HepG2 (cell line): ENCODE data around the gene CASKIN1. TPM values are rescaled to one million over a fixed set of nuclear protein-coding genes. Genes with fewer than 3 reads are reported as not detected.

Experiments used
- CENPX ChIP-seq: sonication (generic); formaldehyde crosslinking; IDR thresholded peaks from 2 replicates; pipeline ENCODE4 v1.9.0; 2021; ENCODE audit warnings: mild to moderate bottlenecking, missing genetic modification reagents, moderate library complexity
- GPBP1L1 ChIP-seq: sonication (generic); formaldehyde crosslinking; IDR thresholded peaks from 2 replicates; pipeline ENCODE4 v1.5.0; 2020; ENCODE audit warnings: mild to moderate bottlenecking, missing genetic modification reagents
- HOXA9 ChIP-seq: sonication (generic); formaldehyde crosslinking; IDR thresholded peaks from 2 replicates; pipeline ENCODE4 v1.8.1; 2022; ENCODE audit warnings: missing genetic modification reagents, mild to moderate bottlenecking, moderate library complexity, borderline replicate concordance
- JUN ChIP-seq: sonication (generic); formaldehyde crosslinking; IDR thresholded peaks from 2 replicates; pipeline ENCODE4 v1.4.0; 2020; ENCODE audit warnings: mild to moderate bottlenecking, missing genetic modification reagents
- KDM2A ChIP-seq: sonication (generic); formaldehyde crosslinking; IDR thresholded peaks from 2 replicates; pipeline ENCODE4 v1.4.0; 2020; ENCODE audit warnings: low read depth, missing genetic modification reagents, borderline replicate concordance
- KDM3A ChIP-seq: IDR thresholded peaks from 2 replicates; pipeline ENCODE4 v1.6.1; 2018; ENCODE audit warnings: low read depth, missing compliant biosample characterization
- PHF8 ChIP-seq: sonication (generic); formaldehyde crosslinking; IDR thresholded peaks from 2 replicates; pipeline ENCODE4 v1.5.0; 2020; ENCODE audit warnings: missing genetic modification reagents
- RAD51 ChIP-seq: fragments of 450-650 bp; IDR thresholded peaks from 2 replicates; pipeline ENCODE4 v1.6.1; 2016; ENCODE audit warnings: borderline replicate concordance
- SATB2 ChIP-seq: sonication (generic); formaldehyde crosslinking; IDR thresholded peaks from 2 replicates; pipeline ENCODE4 v1.5.0; 2020; ENCODE audit warnings: missing genetic modification reagents
- SNRNP70 ChIP-seq: fragments of 200-400 bp; formaldehyde crosslinking; IDR thresholded peaks from 2 replicates; pipeline ENCODE4 v1.6.1; 2017; ENCODE audit warnings: mild to moderate bottlenecking, low read depth, low read length, moderate library complexity
- SPEN ChIP-seq: sonication (generic); formaldehyde crosslinking; IDR thresholded peaks from 2 replicates; pipeline ENCODE4 v1.5.1; 2020; ENCODE audit warnings: low read depth, mild to moderate bottlenecking, missing genetic modification reagents
- UBTF ChIP-seq: sonication (generic); formaldehyde crosslinking; IDR thresholded peaks from 2 replicates; pipeline ENCODE4 v1.4.0; 2020; ENCODE audit warnings: mild to moderate bottlenecking, missing genetic modification reagents
- ZBTB7B ChIP-seq: sonication (generic); formaldehyde crosslinking; IDR thresholded peaks from 2 replicates; pipeline ENCODE4 v1.4.0; 2020; ENCODE audit warnings: missing genetic modification reagents
- ZIK1 ChIP-seq: sonication (generic); formaldehyde crosslinking; IDR thresholded peaks from 2 replicates; pipeline ENCODE4 v1.5.0; 2020; ENCODE audit warnings: mild to moderate bottlenecking, low read depth, missing genetic modification reagents, borderline replicate concordance
- ZNF121 ChIP-seq: sonication (generic); formaldehyde crosslinking; IDR thresholded peaks from 2 replicates; pipeline ENCODE4 v1.5.0; 2020; ENCODE audit warnings: mild to moderate bottlenecking, missing genetic modification reagents
- ZNF143 ChIP-seq: sonication (generic); formaldehyde crosslinking; IDR thresholded peaks from 2 replicates; pipeline ENCODE4 v1.4.0; 2020; ENCODE audit warnings: missing genetic modification reagents
- ZNF253 ChIP-seq: sonication (generic); formaldehyde crosslinking; IDR thresholded peaks from 2 replicates; pipeline ENCODE4 v1.8.0; 2022; ENCODE audit warnings: mild to moderate bottlenecking, missing genetic modification reagents, borderline replicate concordance
- ZNF329 ChIP-seq: sonication (generic); formaldehyde crosslinking; IDR thresholded peaks from 2 replicates; pipeline ENCODE4 v1.9.0; 2021; ENCODE audit warnings: low read depth, mild to moderate bottlenecking, missing genetic modification reagents
- ZNF33A ChIP-seq: sonication (generic); formaldehyde crosslinking; IDR thresholded peaks from 2 replicates; pipeline ENCODE4 v1.5.1; 2020; ENCODE audit warnings: missing genetic modification reagents, mild to moderate bottlenecking, moderate library complexity, borderline replicate concordance
- ZNF33B ChIP-seq: sonication (generic); formaldehyde crosslinking; IDR thresholded peaks from 2 replicates; pipeline ENCODE4 v1.5.1; 2020; ENCODE audit warnings: mild to moderate bottlenecking, missing genetic modification reagents
- ZNF414 ChIP-seq: sonication (generic); formaldehyde crosslinking; IDR thresholded peaks from 2 replicates; pipeline ENCODE4 v1.5.0; 2020; ENCODE audit warnings: missing genetic modification reagents
- ZNF550 ChIP-seq: sonication (generic); formaldehyde crosslinking; IDR thresholded peaks from 2 replicates; pipeline ENCODE4 v1.4.0; 2020; ENCODE audit warnings: mild to moderate bottlenecking, missing genetic modification reagents, borderline replicate concordance
- ZNF562 ChIP-seq: sonication (generic); formaldehyde crosslinking; IDR thresholded peaks from 2 replicates; pipeline ENCODE4 v1.8.0; 2022; ENCODE audit warnings: missing genetic modification reagents, borderline replicate concordance
- ZNF616 ChIP-seq: sonication (generic); formaldehyde crosslinking; IDR thresholded peaks from 2 replicates; pipeline ENCODE4 v1.5.0; 2020; ENCODE audit warnings: low read depth, mild to moderate bottlenecking, missing genetic modification reagents
- ZNF724P ChIP-seq: sonication (generic); formaldehyde crosslinking; IDR thresholded peaks from 2 replicates; pipeline ENCODE4 v1.8.0; 2022; ENCODE audit warnings: missing genetic modification reagents, borderline replicate concordance
- ZNF790 ChIP-seq: sonication (generic); formaldehyde crosslinking; IDR thresholded peaks from 2 replicates; pipeline ENCODE4 v1.8.0; 2022; ENCODE audit warnings: missing genetic modification reagents, mild to moderate bottlenecking, borderline replicate concordance
- ZZZ3 ChIP-seq: sonication (generic); formaldehyde crosslinking; IDR thresholded peaks from 2 replicates; pipeline ENCODE4 v1.4.0; 2020; ENCODE audit warnings: missing genetic modification reagents, mild to moderate bottlenecking, borderline replicate concordance
- polyA plus RNA-seq, 8 experiments: library from polyadenylated mRNA; depleted of rRNA in 3 of 8; stranded (reverse) in 7 of 8; unstranded in 1 of 8; fragments of >200 nt; fragmentation: Illumina TruSeq in 4 of 8; extraction: Trizol in 4 of 8; gene quantifications; 2 replicates each; pipeline versions ENCODE4 v1.2.1 to v1.2.3, GENCODE V29; 2011 to 2016; ENCODE audit warnings: low read depth in 4 of 8, missing spikeins in 1 of 8, mixed read lengths in 1 of 8; ENCODE audit not compliant: insufficient read depth in 1 of 8
- total RNA-seq, 5 experiments: library from RNA; depleted of rRNA; stranded (reverse); fragments of >200 nt; fragmentation: Illumina TruSeq; extraction: Trizol; gene quantifications; 2 replicates each; pipeline ENCODE4 v1.2.3, GENCODE V29; 2016; ENCODE audit warnings: low read depth in 1 of 5

The CASKIN1 gene
- total and polyA plus RNA-seq, 2 of the 13 experiments (the other 11 are each of a cell fraction or from before 2014, with no cell fraction given): 1.2 to 2.2 TPM

GRCh38 chr16:2210386-2211365, 14.3 kb upstream of the CASKIN1 start, which contains the start of gene BRICD5 (continued):
- TF ChIP-seq ZNF253 (CRISPR knock-in tag) (no peak), KDM3A (CRISPR knock-in tag) (no peak), SPEN (CRISPR knock-in tag) (no peak), ZNF562 (no peak), ZNF33A (CRISPR knock-in tag) (no peak), ZNF616 (CRISPR knock-in tag) (no peak), SATB2 (CRISPR knock-in tag) (no peak), ZBTB7B (CRISPR knock-in tag) (peak; percentile 47; the same call in 1 of the 2 replicates), ZNF33B (CRISPR knock-in tag) (no peak), ZNF329 (CRISPR knock-in tag) (no peak), ZIK1 (no peak), UBTF (CRISPR knock-in tag) (0 out of 2 replicates have a peak, but pooled peaks have one; percentile 24), ZNF724P (no peak), KDM2A (CRISPR knock-in tag) (peak; percentile 84), GPBP1L1 (CRISPR knock-in tag) (no peak), ZNF414 (CRISPR knock-in tag) (no peak), ZNF790 (CRISPR knock-in tag) (no peak), ZNF550 (CRISPR knock-in tag) (no peak), JUN (CRISPR knock-in tag) (no peak), RAD51 (no peak), SNRNP70 (no peak), ZNF143 (no peak), PHF8 (0 out of 2 replicates have a peak, but pooled peaks have one; percentile 26), ZZZ3 (CRISPR knock-in tag) (no peak), HOXA9 (CRISPR knock-in tag) (no peak), ZNF121 (CRISPR knock-in tag) (0 out of 2 replicates have a peak, but pooled peaks have one; percentile 36), CENPX (no peak)
